Measurements from ENCODE around the gene GPRIN3.
"Not testable (repeated sequence)": the region's sequence is repeated elsewhere in the genome, so short reads cannot be mapped to it uniquely, and the experiment has no call there.

Gene GPRIN3

GRCh38 chr4:89256203-89256800 lies 51.3 kb downstream of the GPRIN3 start:
- no peak for DNase-seq (ENCODE audit: low read depth)

- peak; percentile 7 for DNase-seq (ENCODE audit: low read depth)
Measured at GRCh38 chr4:89254847-89255246, 52.8 kb downstream of the GPRIN3 start.

- not testable (repeated sequence) for DNase-seq (ENCODE audit: low read depth)
Measured at GRCh38 chr4:89254347-89254746, 53.3 kb downstream of the GPRIN3 start.

DNA sequence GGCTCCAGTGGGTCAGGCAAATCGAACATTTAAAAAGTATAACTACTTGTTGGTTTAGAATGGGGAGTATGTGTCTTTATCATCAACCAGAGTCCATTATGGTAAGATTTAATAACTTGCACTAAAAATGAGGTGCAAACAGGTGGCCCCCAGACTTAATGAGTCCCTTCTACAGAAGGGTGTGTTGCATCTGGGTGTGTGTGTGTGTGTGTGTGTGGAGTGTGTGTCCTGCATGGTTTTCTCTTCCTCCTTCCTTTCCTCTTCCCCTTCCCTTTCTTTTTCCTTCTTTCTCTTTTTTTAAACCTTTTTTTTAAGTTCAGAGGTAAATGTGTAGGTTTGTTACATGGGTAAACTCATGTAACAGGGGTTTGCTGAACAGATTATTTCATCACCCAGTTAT lies 53.7 kb downstream of the GPRIN3 start:
- no peak for DNase-seq (ENCODE audit: low read depth)

DNA sequence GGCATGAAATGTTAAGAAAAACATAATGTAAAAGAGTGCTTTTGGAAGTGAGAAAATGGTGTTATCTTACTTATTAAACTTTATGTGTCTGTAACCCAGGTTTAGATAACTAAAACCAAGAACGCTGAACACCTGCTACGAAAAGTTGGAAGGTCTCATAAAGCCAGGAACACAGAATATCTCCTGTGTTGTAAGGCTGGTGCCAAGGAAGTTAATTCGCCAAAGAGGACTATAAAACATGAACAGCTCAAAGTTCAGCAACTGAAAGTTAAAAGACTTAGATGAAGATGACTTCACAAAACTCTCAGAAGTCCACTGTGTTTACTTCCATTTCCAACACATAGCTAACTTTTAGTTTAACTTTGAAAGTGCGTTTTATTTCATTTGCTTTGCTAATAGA lies 54.3 kb downstream of the GPRIN3 start:
- no peak for DNase-seq (ENCODE audit: low read depth)

DNA sequence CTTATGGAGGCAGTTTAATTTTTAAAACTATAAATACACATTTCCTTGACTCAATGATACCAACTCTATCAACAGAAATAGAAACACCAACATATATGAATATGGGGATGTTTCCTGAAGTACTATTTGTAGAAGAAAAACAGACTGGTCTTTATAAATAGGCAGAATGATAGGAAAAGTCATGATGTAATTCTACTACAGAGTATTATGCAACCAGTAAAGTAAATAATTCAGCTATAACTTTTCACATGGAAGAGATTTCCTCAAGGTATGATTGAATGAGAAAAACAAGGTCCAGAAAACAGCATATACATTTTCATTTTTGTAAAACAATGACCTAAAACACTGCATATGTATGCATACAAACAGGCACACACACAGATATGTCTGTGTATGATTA lies 56.2 kb downstream of the GPRIN3 start:
- DNase-seq (ENCODE audit: low read depth) = no peak

DNA sequence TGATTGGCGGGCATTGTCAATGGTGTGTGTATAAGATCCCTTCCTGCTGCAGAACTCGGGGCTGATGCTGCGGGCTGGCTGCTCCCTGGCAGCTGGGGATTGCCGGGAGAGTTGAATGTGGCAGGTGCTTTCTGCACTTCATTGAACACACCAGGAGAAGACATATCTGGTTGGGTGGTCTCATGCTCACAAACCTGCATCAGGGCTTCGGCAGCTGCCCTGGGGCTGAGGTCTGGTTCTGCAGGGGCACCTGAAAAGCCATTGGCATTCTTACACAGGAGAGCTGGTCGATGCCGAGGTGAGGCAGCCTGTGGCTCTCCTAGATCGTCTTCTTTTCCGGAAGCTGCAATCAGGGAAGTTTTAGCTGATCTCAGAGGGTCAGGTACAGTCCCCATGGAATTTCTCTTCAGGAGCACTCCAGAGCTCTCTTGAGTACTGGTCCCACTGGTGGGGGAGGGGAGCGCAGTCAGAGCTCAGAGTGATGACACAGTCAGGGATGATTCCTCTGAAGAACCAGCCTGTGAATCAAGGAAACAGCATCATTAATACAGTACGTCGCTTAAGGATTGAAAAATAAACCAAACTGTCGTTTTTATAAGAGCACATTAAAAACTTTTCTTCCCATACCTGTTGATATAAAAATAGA lies 57.8 kb downstream of the GPRIN3 start:
- DNase-seq (ENCODE audit: low read depth) = no peak

DNA sequence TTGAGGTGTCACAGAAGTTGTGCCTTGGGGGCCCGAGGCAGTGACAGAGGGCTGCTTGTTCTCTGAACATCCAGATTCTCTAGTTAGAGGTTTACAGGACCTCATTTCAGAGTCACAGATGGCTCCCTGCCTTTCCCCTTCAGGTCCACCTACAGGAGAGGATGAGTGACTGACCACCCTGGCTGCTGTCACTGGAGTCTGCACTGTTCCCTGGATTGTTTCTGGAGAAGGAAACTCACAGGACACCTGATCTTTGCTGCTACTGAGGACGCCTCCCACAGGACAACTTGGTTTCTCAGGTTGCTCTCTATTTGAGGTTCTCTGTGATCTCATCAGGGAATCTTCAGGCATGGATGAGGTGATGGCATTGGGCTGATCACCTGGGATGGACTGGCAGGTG lies 58.3 kb downstream of the GPRIN3 start:
- DNase-seq (ENCODE audit: low read depth) = no peak

DNA sequence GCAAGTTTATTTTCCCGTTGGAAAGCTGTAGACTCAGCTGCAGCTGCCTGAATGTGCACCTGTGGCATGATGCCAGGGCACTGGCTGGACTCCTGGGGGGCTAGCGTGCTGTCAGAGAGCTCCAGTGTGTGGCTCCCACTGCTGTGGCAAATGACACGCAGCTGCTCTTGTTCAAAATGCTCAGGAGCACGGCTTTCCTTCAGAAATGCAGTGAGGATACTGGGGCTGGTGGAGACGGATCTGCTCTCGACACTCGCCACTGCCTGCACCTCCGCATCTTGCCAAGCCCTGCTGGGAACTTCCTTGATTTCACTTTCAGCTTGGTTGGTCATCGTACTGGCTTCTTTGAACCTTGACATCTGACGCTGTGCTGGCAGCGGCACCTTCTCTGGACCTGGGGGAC lies 58.7 kb downstream of the GPRIN3 start:
- DNase-seq (ENCODE audit: low read depth) = no peak

DNA sequence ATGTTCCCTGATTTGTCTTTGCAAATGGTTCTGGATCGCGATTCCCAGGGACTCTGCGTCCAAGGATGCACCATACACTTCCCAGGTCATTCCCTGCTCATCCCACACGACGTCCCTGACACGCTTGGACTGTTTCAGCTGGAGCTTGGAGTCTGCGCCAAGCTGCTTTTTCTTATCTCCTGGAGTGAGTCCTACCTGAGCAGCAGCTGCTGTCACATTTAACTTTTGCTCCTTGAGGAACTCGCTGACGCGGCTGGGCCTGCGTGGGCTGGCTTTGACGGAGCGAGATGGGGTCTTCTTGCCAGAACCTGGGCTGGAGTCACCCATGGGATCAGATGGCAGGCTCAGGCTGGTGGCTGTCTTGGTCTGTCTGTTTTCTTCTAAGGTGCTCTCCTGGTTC lies 59.6 kb downstream of the GPRIN3 start:
- DNase-seq (ENCODE audit: low read depth) = no peak

DNA sequence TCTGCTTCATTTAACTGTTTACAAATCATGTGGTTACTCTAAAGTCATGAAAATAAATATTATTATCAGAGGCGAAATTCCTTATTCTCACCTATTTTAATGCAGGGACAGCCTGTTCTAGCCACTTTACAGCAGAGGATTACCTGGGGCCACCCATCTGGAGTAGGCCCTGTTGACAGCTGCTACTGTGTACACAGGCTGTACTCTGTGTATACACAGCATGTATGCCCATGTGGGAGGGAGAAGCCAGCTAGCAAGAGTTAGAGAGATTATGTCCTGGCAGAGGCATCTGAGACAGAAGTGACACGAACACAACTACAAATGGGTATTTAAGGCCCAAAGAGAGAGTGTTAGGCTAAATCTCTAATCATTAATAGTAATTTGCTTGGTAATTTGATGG lies 62.1 kb downstream of the GPRIN3 start:
- DNase-seq (ENCODE audit: low read depth) = no peak

- no peak for DNase-seq (ENCODE audit: low read depth)
Measured at GRCh38 chr4:89243733-89244252, 63.8 kb downstream of the GPRIN3 start.

DNA sequence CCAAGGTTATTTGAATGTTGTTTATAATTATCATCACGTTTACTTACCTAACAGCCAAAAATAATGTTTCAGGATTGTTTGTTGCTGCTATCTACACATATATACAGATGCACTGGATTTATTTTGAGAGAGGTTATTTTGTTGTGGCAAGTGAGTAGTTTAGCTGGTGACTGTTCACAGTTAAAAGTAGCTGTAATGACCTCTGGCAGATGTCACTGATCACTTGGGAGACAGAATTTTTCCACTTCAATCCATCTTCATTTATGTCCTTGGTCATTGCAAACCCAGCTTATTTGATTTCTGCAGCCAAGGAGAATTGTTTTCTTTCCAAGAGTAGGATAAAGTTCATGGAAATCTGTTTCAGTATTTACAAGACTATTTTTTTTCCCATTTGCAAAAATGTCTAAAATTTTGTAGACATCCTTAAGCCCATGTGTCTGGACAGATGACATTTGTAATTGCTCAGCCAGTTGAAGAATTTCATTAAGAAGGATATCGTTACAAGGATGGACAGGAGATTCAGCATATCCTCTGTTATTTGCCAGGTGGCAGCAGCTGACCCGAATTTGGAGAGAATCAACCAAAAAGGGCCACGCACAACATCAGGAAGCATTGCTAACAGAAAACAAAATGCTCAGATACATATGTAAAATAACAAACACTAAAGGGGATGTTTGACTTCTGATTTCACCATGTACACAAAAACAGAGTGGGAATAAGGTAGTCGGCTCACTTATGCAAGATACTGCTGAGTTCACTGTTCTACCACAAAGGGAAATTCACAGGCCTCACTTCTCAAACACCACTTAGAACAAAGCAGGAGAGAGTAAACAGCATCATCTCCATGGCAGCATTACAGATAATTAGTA lies 64.5 kb downstream of the GPRIN3 start:
- no peak for DNase-seq (ENCODE audit: low read depth)

DNA sequence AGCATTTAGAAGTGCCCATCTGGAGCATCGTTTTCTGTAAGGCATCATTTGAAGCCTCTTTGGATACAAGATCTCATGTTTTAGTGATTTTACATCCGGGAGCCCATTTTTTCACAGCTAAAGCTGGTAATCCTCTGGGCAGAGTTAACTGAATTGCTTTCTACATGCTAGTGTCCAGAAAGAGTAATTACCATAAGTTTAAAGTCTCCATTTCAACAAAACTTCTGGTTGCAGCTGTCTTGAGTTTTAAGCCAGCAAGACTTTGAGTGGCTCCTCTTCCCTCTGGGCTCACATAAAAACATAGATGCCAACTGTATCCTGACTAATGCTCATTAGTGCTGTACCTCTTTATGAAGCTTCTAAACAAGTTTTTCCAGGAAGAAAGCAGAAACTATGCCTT lies 65.4 kb downstream of the GPRIN3 start:
- DNase-seq (ENCODE audit: low read depth) = no peak

- no peak for DNase-seq (ENCODE audit: low read depth)
Measured at GRCh38 chr4:89230271-89230670, 77.3 kb downstream of the GPRIN3 start.

DNA sequence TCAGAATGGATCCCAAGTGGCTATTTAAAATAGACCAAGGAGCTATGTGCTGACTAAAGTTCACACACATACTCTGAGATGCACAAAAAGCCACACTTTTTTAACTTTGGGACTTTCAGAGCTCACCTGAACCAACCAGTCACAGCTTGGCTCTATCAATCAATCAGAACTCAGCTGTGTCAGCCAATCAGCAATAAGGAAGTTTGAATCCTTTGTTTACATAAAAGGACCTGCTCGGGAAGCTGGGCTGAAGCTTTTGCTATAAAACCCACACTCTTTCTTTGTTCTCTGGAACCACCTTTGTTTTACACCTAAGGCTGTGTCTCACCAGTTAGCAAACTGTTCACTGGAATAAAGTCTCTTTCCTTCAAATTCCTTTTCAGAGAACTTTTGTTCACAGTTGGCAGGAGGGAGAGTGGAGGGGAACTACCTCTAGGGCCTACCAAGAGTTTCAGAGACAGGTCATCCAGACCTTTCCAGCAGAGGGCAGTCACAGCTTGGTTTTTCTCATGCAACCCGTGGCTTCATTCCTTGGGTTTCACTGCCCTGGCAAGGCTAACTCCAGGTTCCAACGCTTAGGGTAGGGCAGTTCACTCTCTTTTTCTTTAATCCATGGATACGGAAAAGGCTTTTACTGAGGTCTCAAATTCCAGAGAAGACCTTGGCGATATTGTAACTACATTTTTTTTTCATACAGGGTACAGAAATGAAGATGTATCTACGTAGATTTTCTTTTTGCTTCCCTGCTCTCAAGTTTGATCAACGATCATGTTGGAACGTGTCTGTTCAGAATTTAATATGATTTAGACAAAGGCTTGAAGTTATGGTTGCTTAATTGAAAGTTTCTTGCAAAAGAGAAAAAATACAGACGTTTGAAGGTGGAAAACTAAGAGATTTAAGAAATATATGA lies 80.7 kb downstream of the GPRIN3 start:
- DNase-seq (ENCODE audit: low read depth) = peak; percentile 45

DNA sequence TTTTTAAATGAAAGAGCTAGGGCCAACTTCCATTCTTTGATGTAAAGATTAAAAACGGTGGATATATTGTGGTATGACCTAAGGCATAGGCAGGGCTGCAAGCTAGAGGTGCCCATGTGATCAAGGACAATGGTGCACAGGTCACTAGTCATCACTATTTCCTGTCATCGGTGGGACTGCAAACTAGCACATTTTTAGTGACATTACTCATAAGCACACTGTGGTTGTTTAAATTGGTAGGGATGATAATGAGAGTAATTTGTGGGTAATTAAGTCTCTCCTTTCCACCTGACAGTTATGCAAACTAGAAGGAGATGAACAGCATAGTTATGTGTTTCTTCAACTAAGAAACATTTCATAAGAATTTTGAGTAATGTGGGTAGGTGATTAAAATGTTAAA lies 85.4 kb downstream of the GPRIN3 start:
- no peak for DNase-seq (ENCODE audit: low read depth)

DNA sequence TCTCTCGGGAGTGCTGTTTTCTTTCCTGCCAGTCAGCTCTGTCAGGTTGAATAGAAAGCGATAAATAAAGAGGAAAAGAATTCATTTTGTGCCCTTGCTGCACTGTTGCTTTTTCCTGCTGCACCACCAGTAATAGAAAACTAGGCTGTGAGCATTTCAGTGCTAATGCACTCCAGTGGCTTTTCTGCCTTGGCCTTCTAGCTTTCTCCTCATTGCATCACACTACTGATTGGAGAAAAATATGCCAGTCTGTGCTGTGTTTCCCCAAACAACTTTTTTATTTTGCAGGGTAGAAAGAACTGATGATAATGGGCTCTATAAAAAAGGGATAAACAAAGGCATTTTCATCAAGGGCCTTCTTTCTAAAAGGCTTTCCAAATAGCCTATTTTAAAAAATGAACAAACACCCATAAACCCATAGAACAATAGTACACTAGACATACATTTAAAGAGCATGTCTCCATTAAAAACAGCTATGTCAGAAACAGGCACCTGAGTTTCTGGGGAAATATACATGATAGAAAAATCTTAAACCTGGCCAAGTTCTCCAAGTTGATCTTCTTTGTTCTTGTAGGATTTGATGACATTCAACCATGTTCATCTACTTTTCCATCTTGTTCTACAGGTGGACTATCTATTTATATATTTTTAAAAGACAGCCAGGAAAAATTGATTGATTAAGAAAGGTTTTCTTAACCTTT lies 86.3 kb downstream of the GPRIN3 start:
- DNase-seq (ENCODE audit: low read depth) = no peak

DNA sequence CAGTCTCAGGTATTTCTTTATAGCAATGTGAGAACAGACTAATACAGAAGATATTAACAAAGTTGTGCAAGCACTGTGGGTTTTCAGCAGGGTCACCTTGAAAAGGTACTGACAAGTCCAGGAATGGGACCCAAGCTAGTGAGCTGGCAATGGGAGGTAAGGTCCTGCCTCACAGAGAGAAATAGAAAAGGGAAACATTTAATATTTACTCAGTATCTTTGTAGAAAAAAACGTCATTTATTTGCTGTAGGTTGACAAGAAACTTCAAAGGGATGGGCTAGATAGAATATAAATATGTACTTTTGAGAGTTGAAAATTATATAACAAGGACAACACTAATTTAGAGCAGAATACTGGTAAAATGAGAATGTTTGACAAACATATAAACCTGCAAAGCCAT lies 89.0 kb downstream of the GPRIN3 start:
- DNase-seq (ENCODE audit: low read depth) = no peak

- no peak for DNase-seq (ENCODE audit: low read depth)
Measured at GRCh38 chr4:89217604-89218003, 90.0 kb downstream of the GPRIN3 start.

GRCh38 chr4:89216866-89217265 lies 90.7 kb downstream of the GPRIN3 start:
- no peak for DNase-seq (ENCODE audit: low read depth)
